RWPE2 (cell line): ENCODE results near the gene EID1.

ENCODE experiments used
- ATAC-seq: fragments of 200-7000 bp; cut with Tn5 transposase; 3 replicates; pipeline ENCODE4 v1.9.1; 2021; ENCODE audit warnings: low read depth
- DNase-seq: peaks from one replicate; pipeline ENCODE4 v3.0.0-alpha.2; 2020; ENCODE audit warnings: low spot score
- H3K27ac ChIP-seq: fragments of 450-650 bp; 2 replicates; pipeline ENCODE4 v1.5.1; 2017; ENCODE audit warnings: mild to moderate bottlenecking; ENCODE audit not compliant: poor library complexity, severe bottlenecking
- H3K27me3 ChIP-seq: fragments of 250-450 bp; sonication (Bioruptor Pico); 2 replicates; pipeline ENCODE4 v1.5.1; 2021; ENCODE audit warnings: mild to moderate bottlenecking, moderate library complexity; ENCODE audit not compliant: insufficient read depth, poor library complexity, severe bottlenecking
- H3K36me3 ChIP-seq: fragments of 250-450 bp; sonication (Bioruptor Pico); 2 replicates; pipeline ENCODE4 v1.5.1; 2020; ENCODE audit warnings: low read depth, mild to moderate bottlenecking, moderate library complexity
- H3K4me1 ChIP-seq: fragments of 250-450 bp; sonication (Bioruptor Pico); 2 replicates; pipeline ENCODE4 v1.5.1; 2021; ENCODE audit warnings: mild to moderate bottlenecking, moderate library complexity; ENCODE audit not compliant: insufficient read depth, poor library complexity, severe bottlenecking
- H3K4me3 ChIP-seq: fragments of 250-450 bp; sonication (Bioruptor Pico); 2 replicates; pipeline ENCODE4 v1.5.1; 2021; ENCODE audit warnings: mild to moderate bottlenecking, moderate library complexity; ENCODE audit not compliant: severe bottlenecking
- H3K9me3 ChIP-seq: fragments of 250-450 bp; sonication (Bioruptor Pico); 2 replicates; pipeline ENCODE4 v1.5.1; 2021; ENCODE audit warnings: mild to moderate bottlenecking, moderate library complexity; ENCODE audit not compliant: severe bottlenecking
- CTCF ChIP-seq: fragments of 450-650 bp; IDR thresholded peaks from one replicate; pipeline ENCODE4 v1.5.1; 2017; ENCODE audit warnings: mild to moderate bottlenecking, moderate library complexity; ENCODE audit not compliant: poor library complexity, severe bottlenecking

EID1 gene

GRCh38 chr15:48888191-48888590, 10.3 kb downstream of the EID1 start:
- DNase-seq (no peak), ATAC-seq (no peak)

GRCh38 chr15:48888836-48889235, 10.9 kb downstream of the EID1 start:
- H3K36me3 ChIP-seq = no peaks in the 10 kb centered on the region
- H3K9me3 ChIP-seq = no peaks in the 10 kb centered on the region
- no peak overlapping the region for H3K4me3 ChIP-seq
- DNase-seq (no peak), ATAC-seq (peak; percentile 30; the same call in 1 of the 3 replicates)
- peaks cover 15% of the 10 kb centered on the region for H3K4me1 ChIP-seq
- H3K27me3 ChIP-seq = no peaks in the 10 kb centered on the region
- no peak for TF ChIP-seq CTCF
- H3K27ac ChIP-seq = no peak overlapping the region

More at GRCh38 chr15:48888191-48888590, 10.3 kb downstream of the EID1 start:
- H3K36me3 ChIP-seq = no peaks in the 10 kb centered on the region
- H3K9me3 ChIP-seq = no peaks in the 10 kb centered on the region
- H3K4me3 ChIP-seq = no peak overlapping the region
- no peaks in the 10 kb centered on the region for H3K27me3 ChIP-seq
- H3K4me1 ChIP-seq = peaks cover 15% of the 10 kb centered on the region
- H3K27ac ChIP-seq = no peak overlapping the region
- no peak for TF ChIP-seq CTCF

GRCh38 chr15:48889925-48890324, 12.0 kb downstream of the EID1 start:
- H3K9me3 ChIP-seq = no peaks in the 10 kb centered on the region
- H3K27ac ChIP-seq = no peak overlapping the region
- no peak for TF ChIP-seq CTCF
- no peaks in the 10 kb centered on the region for H3K27me3 ChIP-seq
- no peak overlapping the region for H3K4me3 ChIP-seq
- peaks cover 15% of the 10 kb centered on the region for H3K4me1 ChIP-seq
- DNase-seq (no peak), ATAC-seq (no peak)
- no peaks in the 10 kb centered on the region for H3K36me3 ChIP-seq

GRCh38 chr15:48890375-48890972, 12.5 kb downstream of the EID1 start:
- H3K27me3 ChIP-seq = no peaks in the 10 kb centered on the region
- no peak for TF ChIP-seq CTCF
- H3K27ac ChIP-seq = no peak overlapping the region
- H3K4me3 ChIP-seq = no peak overlapping the region
- no peaks in the 10 kb centered on the region for H3K9me3 ChIP-seq
- ATAC-seq (no peak), DNase-seq (no peak)
- peaks cover 15% of the 10 kb centered on the region for H3K4me1 ChIP-seq
- no peaks in the 10 kb centered on the region for H3K36me3 ChIP-seq

- no peak for ATAC-seq
- Histone ChIP-seq H3K27ac (no peak overlapping the region), H3K27me3 (no peaks in the 10 kb centered on the region), H3K36me3 (no peaks in the 10 kb centered on the region), H3K4me3 (no peak overlapping the region), H3K4me1 (peaks cover 15% of the 10 kb centered on the region), H3K9me3 (no peaks in the 10 kb centered on the region)
- DNase-seq = no peak
- no peak for TF ChIP-seq CTCF
Observed at GRCh38 chr15:48891232-48891765, 13.4 kb downstream of the EID1 start.
